Stimulated activated CD8-positive, alpha-beta memory T cell treated with anti-CD3 and anti-CD28 coated beads, Interleukin-15, amount 100 ng/mL, for 24 hours (primary cell): ENCODE measurements around the gene AFAP1L1.

Source experiments
- DNase-seq: peaks from one replicate; pipeline ENCODE4 v3.0.0-alpha.2; 2020; ENCODE audit warnings: low read depth

AFAP1L1 gene

DNA sequence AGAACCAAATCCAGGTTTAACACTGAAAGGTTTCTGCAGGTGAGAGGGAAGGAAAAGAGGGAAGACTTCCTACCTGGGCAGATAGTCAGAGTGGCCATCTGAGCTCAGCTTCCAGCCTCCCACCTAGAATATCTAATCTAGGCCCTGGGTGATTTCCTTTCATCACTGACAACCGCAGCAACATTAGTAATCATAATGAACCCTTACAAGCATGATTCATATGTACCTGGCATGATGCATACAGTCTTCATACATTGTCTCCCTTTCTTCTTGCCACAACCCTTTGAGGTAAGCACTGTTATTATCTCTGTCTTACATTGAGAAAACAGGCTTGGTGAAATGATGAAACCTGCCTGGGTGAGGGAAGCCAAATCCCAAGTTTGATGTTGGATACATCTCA is 13.5 kb downstream of the AFAP1L1 start:
- DNase-seq = no peak

DNA sequence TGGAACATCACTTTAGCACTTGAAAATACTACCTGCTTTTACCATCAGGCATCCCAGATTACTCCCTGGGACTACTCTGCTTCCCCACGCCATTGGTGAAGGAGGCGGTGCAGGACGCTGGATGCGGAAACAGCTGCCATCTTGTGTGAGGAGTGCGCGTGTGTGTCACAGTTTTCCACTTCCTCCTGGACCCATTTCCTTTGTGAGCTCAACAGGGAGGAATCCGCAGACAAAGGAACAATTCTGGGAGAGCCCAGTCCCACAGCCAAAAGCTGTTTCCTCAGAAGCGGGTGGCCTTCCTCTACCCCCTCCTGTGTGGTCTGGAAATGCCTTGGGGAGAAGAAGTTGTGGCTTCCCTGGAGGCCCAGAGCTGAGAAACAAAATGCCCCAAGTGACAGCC is 16.8 kb downstream of the AFAP1L1 start:
- DNase-seq = no peak

DNA sequence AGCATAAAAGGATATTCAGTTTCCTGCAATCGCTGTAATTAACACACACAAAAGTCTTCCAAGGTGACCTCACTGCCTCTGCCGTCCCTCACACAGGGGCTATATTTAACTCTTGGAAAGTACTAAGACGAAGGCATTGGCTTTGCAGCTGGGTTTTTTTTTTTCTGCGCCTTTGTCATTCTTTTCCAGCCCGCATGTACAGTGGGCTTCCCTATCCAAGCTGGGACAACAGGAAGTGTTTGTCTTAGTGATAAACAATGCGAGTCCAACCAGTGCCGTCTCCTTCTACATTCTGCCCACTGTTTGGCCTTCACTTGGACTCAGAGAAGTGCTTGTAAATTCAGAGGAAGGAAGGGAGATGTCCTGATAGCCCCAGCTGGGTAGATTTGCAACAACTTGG is 17.6 kb downstream of the AFAP1L1 start:
- no peak for DNase-seq

DNA sequence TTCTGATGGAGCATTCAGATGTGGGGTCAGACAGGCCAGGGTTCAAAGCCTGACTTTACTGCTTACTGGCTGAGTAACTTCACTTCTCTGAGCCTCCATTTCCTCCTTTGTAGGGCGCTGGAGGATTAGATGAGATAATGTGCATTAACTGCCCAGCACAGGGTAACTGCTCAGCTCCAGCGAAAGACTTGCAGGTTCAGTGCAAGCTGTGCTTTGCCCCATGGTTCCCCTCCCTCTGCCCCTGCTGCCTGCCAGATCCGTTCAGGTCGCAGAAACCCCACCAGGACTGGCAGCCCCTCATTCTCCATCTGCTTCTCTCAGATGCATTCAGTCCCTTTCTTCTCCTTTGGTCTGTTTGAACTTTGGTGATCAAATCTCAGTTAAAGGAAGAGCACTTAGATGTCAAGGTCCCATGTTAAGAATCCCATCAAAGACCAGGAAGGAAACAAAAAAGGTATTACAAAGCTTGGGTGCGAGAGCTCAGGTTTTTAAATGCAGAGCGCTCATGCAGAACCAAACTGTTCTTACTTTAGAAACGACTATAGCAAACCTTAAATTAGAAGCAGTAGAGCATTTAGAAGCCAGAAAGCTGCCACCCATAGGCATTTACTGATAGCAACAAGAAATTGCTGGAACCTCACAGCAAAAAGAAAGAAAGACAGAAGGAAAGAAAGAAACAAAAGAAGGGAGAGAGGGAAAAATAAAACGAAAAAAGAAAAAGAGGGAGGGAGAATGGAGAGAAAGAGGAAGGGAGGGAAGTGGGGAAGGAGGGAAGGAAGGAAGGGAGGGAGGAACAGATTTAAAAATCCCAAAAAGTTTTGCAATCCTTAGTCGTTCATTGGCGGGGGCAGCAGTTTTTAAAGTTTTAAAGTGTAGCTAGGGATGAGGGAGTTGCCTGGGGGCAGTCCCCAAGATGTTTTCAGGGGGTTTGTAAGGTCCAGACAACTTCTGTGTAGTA is 23.5 kb downstream of the AFAP1L1 start:
- no peak for DNase-seq

DNA sequence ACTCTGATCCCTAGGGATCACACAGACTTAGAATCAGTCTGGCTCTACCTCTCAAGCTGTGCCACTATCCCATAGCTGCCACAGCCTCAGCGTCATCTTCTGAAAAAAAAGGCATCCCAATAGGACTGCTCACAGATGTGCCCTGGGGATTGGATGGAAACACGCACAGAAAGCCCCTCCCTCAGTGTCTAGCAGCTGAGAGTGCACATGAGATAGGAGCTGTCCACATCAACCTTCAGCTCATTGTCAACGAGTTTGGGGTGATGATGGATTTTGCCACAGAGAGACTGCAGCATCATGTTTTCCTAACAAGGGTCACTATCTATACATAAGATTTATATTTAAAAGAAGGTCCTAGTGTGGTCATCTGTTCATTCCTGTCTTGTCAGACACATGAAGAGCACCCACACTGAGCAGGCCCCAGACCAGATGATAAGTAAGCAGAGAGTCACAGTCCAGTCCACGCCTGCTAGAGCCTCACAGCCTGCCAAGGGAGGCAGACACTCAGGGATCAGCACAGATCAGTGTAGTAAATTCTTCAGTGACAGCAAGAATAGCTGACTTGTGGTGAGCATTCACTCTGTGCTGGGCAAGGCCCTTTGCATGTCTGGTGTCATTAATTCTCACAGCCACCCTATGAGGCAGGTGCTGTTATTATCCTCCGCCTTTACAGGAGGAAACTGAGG is 25.8 kb downstream of the AFAP1L1 start:
- DNase-seq = no peak

DNA sequence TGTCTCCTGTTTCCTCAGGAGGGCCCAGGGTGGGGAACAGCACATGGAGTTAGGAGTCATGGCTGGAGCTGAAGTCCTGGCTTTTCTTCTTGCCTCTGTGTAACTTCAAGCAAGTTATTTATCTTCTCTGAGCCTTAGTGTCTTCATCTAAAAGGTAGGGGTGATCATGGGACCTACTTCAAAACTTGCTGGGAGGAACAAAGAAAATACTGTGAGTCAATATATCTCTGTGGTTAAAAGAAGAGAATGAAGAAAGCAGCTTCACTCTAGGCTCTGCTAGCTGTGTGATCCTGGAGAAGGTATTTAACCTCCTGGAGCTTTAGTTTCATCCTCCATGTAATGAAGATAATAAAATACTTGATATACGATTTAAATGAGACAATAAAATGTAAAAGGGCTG is 26.5 kb downstream of the AFAP1L1 start:
- no peak for DNase-seq

DNA sequence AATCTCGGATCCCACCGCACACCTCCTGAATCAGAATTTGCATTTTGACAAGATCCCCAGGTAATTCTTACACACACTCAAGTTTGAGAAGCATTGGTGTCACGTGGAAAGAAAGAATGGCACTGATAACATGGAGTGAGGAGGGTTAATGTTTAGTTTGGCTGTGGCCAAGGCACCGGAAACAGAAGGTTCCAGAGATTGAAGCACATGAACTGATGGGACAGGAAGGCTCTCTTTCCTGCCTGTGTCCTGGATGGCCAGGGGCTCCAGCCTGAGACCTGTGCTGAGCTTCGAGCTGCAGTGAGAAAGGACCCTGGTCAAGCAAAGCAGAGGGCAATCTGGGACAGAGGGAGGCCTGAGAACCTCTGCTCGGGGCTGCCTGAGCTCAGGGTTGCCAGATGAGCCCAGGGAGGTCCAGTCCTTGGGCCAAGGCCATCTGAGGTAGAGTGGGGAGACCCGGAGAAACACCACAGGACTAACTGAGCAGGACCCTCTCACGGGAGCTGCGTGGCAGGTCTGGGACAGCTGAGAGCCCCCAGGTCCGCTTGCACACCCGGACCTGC is 27.3 kb downstream of the AFAP1L1 start:
- no peak for DNase-seq

DNA sequence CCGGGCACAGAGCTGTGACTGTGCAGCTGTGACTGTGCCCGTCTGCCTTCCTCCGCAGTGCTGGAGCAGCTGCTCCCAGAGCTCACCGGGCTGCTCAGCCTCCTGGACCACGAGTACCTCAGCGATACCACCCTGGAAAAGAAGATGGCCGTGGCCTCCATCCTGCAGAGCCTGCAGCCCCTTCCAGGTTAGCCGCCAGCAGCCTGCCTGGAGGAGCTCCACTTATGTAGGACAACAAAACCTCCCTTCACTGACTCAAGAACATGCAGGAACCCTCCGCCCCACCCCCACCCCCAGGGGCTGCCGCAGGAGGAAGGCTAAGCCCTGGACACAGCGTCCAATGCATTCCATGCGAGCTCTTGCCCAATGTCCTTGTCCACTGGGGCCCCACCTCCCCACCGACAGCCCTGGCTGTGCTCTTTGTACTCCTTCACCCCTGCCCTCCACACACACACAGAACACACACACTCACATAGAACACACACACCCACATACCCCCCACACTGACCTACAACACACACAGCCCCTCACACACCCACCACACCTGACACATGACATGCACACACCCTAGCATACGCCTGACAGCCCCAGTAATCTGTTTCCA is 27.9 kb downstream of the AFAP1L1 start:
- no peak for DNase-seq

DNA sequence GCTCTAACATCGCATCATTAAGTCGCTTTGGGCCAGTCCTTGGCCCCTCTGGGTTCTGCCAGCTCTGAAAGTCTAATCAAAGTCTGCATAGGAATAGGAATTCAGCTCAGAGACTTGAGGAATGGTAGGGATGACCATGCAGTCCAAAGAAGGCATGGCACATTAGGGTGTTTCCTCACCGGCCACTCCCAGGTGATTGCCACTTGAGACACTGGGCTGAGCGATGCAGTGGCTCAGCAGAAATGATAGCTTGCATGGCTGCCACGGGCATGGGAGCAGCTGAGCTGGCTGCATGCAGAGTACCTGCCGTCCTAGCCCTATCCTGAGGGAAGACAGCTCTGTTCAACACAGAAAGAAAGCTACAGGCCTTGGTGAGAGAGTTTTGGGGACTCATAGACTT is 28.8 kb downstream of the AFAP1L1 start:
- DNase-seq = no peak

DNA sequence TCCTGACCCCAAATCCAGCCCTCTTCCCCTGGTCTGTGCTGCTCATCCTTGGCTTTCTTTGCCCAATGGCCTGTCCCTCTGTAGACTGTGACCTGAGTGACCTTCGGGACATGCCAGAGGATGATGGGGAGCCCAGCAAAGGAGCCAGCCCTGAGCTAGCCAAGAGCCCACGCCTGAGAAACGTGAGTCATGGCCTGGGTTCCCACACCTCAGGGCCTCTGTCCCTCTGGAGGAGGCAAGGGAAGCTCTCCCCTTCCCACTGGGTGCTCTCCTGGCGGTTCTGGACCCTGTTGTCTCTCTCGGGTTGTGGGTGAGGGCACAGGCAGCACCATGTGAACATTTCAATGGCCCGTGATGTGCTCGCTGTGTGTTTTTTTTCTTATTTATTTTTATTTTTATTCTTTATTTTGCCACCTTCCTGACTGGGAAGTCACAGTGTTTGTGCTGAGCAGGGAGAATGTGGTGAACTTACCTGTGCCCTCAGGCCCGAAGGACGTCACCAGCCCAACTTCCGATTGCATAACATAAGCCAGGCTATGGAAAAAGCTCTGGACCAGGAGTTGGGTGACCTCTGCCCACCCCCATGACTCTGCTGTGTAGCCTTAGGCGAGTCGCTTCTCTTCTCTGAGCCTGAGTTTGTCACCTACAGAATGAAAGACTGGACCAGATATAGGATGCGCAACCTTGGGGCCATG is 29.5 kb downstream of the AFAP1L1 start:
- DNase-seq = no peak

DNA sequence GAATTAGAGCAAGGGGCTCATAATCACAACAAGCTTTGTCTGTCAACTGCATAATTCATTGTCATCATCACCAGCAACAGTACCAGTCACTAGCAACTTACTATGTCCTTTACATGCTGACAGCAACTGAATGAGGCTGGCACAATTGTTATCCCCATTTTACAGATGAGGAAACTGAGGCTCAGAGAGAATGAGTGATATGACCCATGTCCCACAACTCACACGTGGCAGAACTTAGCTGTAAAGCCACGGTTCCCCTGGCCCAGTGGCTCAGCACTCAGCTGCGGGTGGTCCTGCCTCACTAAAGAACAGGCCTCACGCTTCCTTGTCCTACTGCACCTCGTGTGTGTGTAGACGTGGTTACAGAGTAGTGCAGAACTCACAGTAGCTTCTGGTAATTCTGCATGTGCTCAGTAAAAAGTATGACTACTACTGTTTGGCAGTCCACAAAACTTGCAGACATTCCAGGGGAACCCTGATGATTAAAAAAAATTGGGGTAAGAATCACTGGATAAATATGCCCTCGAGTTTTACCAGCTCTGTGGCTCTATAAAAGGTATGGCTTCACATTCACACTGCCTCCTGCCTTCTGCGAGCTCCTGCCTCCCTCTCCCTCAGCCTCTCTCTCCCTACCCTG is 30.2 kb downstream of the AFAP1L1 start:
- no peak for DNase-seq

DNA sequence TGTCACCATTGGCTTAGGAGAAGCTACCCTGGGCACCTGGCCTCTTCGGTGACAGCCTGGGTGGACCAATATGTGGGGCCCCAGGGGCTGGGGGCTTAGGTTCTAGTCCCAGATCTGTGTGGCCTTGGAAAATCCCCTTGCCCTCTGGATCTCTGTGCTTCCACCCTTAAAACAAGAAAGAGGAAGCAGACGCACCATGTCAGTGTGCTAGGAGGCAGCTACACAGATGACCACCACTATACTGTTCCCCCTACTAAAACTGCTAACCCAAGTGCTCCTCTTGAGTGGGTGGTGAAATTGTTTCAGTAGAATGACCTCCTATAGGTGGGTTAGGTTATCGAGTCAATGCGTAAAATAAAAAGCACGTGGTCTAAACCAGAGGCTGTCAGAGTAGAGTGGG is 31.0 kb downstream of the AFAP1L1 start:
- no peak for DNase-seq

DNA sequence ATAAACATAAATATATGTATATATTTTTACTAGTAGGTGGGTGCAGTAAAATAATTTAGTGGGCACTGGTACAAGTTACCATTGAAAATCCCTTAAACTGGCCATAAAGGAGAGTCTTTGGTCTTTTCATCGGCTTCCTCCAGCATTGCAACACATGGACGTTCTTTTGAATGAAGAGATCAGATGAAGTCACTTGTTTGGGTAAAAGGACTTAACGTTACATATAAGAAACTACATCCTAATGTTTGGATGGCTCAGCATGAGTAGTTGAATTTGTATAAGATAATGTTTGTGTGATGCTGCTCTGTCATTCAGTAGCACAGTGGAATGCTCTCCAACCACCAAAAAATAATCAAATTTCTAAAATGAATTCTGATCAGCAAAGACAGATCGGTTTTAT is 31.6 kb downstream of the AFAP1L1 start:
- no peak for DNase-seq

DNA sequence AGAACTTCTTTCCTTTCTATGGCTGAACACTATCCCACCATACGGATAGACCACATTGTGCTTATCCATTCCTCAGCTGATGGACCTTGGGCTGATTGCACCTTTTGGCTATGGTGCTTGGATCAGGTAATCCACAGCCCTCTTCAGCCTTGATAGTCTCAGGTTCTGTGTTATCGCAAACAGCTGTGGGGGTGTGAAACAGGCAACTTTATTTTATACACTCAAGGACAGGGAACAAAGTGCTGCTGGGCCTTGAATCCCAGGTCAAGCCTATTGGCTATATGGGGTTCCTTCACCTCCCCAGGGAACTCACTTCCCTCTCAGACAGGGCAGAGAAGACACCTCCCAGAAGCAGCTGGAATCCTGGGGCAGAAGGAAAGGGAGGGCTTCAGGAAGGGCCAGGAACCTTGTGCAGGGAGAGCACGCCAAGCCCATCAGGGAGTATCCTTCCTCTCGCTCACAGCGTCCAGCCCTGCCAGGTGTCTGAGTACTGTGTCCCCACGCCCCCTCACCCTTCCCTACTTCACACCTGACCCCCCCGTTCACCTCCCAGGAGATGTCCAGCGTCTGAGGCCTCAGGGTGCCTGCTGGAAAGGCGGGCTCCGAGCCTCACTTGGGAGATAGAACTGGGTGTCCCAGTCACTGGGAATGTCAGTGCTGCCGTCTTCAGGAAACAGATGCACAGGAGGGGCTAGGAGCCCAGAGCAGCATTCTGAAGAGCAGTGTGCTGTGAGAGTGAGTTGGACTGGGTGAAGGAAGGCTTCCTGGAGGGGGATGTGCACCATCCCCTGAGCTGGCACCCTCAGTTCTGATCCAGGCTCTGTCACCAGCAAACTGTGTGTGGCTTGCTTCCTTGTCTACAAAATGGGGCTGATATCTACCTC is 32.8 kb downstream of the AFAP1L1 start:
- DNase-seq = no peak

DNA sequence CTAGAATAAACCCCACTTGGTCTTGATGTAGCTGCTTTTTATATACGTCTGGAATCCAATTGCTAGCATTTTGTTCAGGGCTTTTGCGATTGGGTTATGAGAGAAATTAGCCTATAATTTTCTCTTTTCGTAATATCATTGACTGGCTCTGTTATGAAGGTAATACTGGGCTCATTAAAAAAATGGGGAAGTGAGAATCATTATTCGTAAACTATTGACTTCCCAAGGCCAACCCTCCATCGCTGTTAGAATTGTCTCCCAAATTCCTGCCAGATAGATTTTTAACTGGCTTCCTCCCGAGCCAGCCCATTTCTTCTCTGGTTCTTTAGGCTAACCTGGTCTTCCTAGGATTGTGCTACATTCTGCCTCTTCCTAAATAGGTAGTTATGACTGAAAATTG is 37.7 kb downstream of the AFAP1L1 start:
- DNase-seq = no peak

DNA sequence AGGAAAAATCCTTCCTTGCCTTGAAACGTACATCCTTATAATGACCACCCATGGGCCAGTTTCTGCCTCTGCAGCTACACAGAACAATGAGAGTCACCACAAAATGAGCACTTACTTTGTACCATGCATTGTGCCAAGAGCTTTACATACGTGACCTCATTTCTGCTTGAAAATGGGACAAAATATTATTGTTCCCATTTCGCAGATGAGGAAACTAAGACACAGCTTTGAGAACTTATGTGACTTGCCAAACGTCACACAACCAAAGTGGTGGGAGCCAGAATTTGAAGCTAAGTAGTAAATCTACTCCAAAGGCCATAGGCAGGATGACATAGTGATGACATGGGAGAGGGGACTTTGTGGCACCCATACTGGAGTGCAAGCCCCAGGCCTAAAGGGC is 38.8 kb downstream of the AFAP1L1 start:
- no peak for DNase-seq

DNA sequence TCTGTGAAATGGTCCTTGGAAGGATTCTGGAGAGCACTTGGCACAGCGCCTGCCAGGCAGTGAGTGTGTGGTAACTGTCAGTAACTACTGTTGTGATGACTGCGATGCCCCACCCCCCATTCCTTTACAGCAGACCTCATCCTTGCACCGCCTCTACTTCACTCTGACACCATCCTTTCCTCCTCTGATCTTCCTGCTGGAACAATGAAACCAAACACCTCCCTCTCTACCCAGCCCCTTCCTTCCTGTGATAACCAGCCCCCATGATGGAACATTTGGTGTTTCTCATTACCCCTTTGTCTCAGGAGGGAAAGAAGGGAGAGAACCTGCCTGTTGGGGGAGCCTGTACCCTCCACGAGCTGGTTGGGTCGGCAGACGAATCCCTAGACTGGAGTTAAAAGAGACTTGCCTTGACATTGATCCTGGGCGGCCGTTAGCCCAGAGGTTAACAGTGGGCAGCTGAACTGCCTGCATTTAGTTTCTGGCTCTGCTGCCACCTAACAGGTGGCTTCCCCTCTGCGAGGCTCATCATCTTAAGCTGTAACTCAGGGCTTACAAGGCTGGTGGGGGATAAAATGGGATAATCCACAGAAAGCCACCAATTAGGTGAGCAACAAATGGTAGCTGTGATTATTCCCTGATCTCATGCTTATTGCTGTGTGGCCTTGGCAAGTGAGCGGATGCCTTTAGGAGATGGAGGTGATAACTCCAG is 39.4 kb downstream of the AFAP1L1 start:
- DNase-seq = no peak

DNA sequence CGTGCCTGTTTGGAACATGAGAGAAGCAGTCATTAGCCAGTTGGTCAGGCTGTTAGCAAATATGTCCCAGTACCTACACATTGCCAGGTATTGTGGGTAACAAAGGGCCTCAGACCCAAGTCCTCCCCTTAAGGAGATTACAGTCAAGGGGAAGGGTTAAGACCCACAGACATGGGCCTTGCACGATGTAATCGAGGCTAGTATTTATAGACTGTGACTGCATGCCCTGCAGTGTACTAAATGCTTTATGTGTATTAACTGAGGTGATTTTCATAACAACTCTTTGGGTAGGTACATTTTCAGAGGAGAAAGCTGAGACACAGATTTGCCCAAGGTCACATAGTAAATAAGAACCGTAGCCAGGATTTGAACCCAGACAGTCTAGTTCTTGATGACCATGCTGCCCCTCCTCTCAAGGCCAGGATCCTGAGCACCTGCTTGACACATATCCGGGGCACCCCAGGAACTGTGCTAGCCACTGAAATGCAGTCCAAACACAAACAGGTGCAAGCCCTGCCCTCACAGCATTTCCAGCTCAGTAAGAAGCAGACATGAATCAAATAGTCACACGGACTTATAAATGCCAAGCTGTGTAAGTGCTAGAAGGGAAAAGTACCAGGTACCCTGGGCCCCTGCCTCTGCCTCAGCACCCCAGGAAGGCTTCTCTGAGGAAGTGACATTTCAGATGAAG is 41.6 kb downstream of the AFAP1L1 start:
- no peak for DNase-seq

DNA sequence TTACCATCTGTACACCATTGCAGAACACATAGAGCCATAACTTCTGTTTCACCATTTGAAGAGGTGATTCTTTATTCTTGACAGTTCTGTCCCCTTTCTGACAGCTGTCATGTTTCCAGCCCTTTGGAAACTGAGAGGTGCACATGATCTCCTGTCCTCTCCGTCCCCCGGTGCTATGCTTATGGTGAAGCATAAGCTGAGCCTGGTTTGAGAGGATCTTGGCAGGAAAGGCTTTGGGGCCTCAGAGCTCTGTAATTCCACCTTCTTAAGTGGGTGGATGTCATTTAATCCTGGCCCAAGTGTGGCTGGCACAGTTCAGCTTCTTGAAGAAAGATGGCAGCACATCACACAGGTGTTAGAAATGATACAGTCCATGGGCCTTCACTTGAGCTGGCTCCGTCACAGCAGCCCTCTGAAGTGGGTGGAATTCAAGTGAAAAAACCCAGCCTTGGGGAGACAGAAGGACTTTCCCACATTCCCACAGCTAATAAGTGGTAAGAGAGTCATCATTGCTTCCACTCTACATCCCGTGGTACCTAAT is 43.0 kb downstream of the AFAP1L1 start:
- no peak for DNase-seq
